Prostate gland (tissue), 2 donors: ENCODE results near the gene HUS1. TPM values are rescaled to one million over a fixed set of nuclear protein-coding genes. Genes with fewer than 3 reads are reported as not detected.
"Not testable (repeated sequence)": the region's sequence is repeated elsewhere in the genome, so short reads cannot be mapped to it uniquely, and the experiment has no call there.

ENCODE experiments used
- DNase-seq: peaks from one replicate; pipeline ENCODE4 v3.0.0-alpha.2; 2019; ENCODE audit warnings: low spot score
- H3K27ac ChIP-seq, 2 donors: fragments of 200-600 bp; sonication (generic); 2 replicates each; pipeline ENCODE4 v1.5.1; 2017 to 2019
- H3K27me3 ChIP-seq: fragments of 200-600 bp; sonication (generic); replicated peaks from 2 replicates; pipeline ENCODE4 v1.5.1; 2019; ENCODE audit not compliant: insufficient read depth
- H3K36me3 ChIP-seq, 2 donors: fragments of 200-600 bp; sonication (generic); 1 replicate in 1 of 2; 2 replicates in 1 of 2; pipeline versions ENCODE4 v1.5.1 to v1.8.1; 2017 to 2019
- H3K4me1 ChIP-seq: fragments of 200-600 bp; sonication (generic); replicated peaks from 2 replicates; pipeline ENCODE4 v1.5.1; 2019
- H3K4me3 ChIP-seq, 2 donors: fragments of 200-600 bp; sonication (generic); 2 replicates each; pipeline ENCODE4 v1.5.1; 2017 to 2019
- H3K9me3 ChIP-seq: fragments of 200-600 bp; sonication (generic); 2 replicates; pipeline ENCODE4 v1.5.1; 2017
- CTCF ChIP-seq, 4 experiments: fragments of 200-600 bp in 2 of 4; fragments of 450-650 bp in 2 of 4; sonication (generic) in 2 of 4; IDR thresholded peaks; 1 replicate in 3 of 4; 2 replicates in 1 of 4; pipeline ENCODE4 v1.5.1; 2016 to 2019; ENCODE audit warnings: antibody characterized with exemption in 4 of 4, mild to moderate bottlenecking in 2 of 4, moderate library complexity in 2 of 4
- POLR2A ChIP-seq: fragments of 450-650 bp; IDR thresholded peaks from one replicate; pipeline ENCODE4 v1.6.1; 2016; ENCODE audit warnings: antibody characterized with exemption, mild to moderate bottlenecking
- POLR2AphosphoS5 ChIP-seq: sonication (generic); formaldehyde crosslinking; IDR thresholded peaks from one replicate; pipeline ENCODE4 v1.6.1; 2017; ENCODE audit warnings: antibody characterized with exemption
- WGBS: methylation state at CpG from one replicate; pipeline ENCODE4 v1.1.5; 2018; 5-methylcytosine and 5-hydroxymethylcytosine counted together
- intact Hi-C: fragments of 100-400 bp; cut with DNase I; formaldehyde crosslinking; loops from one replicate; pipeline ENCODE4 v1.14.2; 2022
- total RNA-seq, 2 donors: library from RNA; depleted of rRNA; stranded (reverse); fragments of >200 nt; gene quantifications; one replicate each; pipeline ENCODE4 v1.1.0, GENCODE V29; 2016

Gene HUS1
- total RNA-seq, 2 donors from 2014 or later: 26.1 to 43.1 TPM

- Histone ChIP-seq H3K4me3 (no peak overlapping the region), H3K9me3 (no peaks in the 10 kb centered on the region), H3K36me3 (no peaks in the 10 kb centered on the region), H3K4me1 (no peaks in the 10 kb centered on the region), H3K27me3 (no peaks in the 10 kb centered on the region), H3K27ac (no peak overlapping the region)
- no peak for TF ChIP-seq POLR2AphosphoS5
- no peak for TF ChIP-seq POLR2A
- no peak for TF ChIP-seq CTCF (IDR thresholded peaks at IDR 0.05)
- intact Hi-C loops: loop anchor here (2.0 kb wide), 1 partner anchor 167 kb away; no protein-coding TSS in a partner anchor
- DNase-seq: no peak
- 90% methylated on average over 8 of the region's 8 CpGs for WGBS
Measured at GRCh38 chr7:47943676-47944474, 35.5 kb downstream of the HUS1 start.

GRCh38 chr7:47942651-47943050 lies 36.8 kb downstream of the HUS1 start:
- DNase-seq, H3K4me3 ChIP-seq, H3K36me3 ChIP-seq, H3K9me3 ChIP-seq, H3K4me1 ChIP-seq, H3K27ac ChIP-seq, intact Hi-C loops, H3K27me3 ChIP-seq: not testable (repeated sequence)
- 91% methylated on average over 10 of the region's 10 CpGs for WGBS

- WGBS: 81% methylated on average over 10 of the region's 10 CpGs
- TF ChIP-seq POLR2AphosphoS5 (no peak), POLR2A (no peak), CTCF (IDR thresholded peaks at IDR 0.05) (no peak)
- Histone ChIP-seq H3K4me1 (no peaks in the 10 kb centered on the region), H3K36me3 (no peaks in the 10 kb centered on the region), H3K27me3 (no peaks in the 10 kb centered on the region), H3K27ac (no peak overlapping the region), H3K4me3 (no peak overlapping the region), H3K9me3 (no peaks in the 10 kb centered on the region)
- intact Hi-C loops: no loop called here
- no peak for DNase-seq
Measured at GRCh38 chr7:47942132-47942531, 37.3 kb downstream of the HUS1 start.

- no peaks in the 10 kb centered on the region for H3K27me3 ChIP-seq
- H3K4me1 ChIP-seq: no peaks in the 10 kb centered on the region
- H3K9me3 ChIP-seq: no peaks in the 10 kb centered on the region
- peak overlapping the region in 1 of 2 donors; percentile 36 for H3K27ac ChIP-seq
- 76% methylated on average over 9 of the region's 9 CpGs for WGBS
- TF ChIP-seq POLR2A (no peak), CTCF (IDR thresholded peaks at IDR 0.05) (no peak), POLR2AphosphoS5 (no peak)
- intact Hi-C loops: no loop called here
- no peak for DNase-seq
- no peaks in the 10 kb centered on the region for H3K36me3 ChIP-seq
- no peak overlapping the region for H3K4me3 ChIP-seq
Measured at GRCh38 chr7:47941136-47941844, 38.1 kb downstream of the HUS1 start.

GRCh38 chr7:47940088-47941013 lies 39.1 kb downstream of the HUS1 start:
- H3K27ac ChIP-seq: peak overlapping the region in 1 of 2 donors; percentile 36
- H3K27me3 ChIP-seq: no peaks in the 10 kb centered on the region
- no peaks in the 10 kb centered on the region for H3K36me3 ChIP-seq
- H3K9me3 ChIP-seq: no peaks in the 10 kb centered on the region
- no peak for TF ChIP-seq POLR2A
- intact Hi-C loops: no loop called here
- WGBS: 74% methylated on average over 13 of the region's 14 CpGs
- DNase-seq: no peak
- H3K4me3 ChIP-seq: no peak overlapping the region
- H3K4me1 ChIP-seq: no peaks in the 10 kb centered on the region
